Liver (tissue), 2 donors: ENCODE measurements around the gene H2BK1.

Source experiments
- CTCF ChIP-seq: fragments of 150-350 bp; IDR thresholded peaks from 2 replicates; pipeline ENCODE4 v1.5.1; 2017; ENCODE audit warnings: improper control_type of control experiment, low read depth, low read length; ENCODE audit not compliant: missing input control
- MAX ChIP-seq: IDR thresholded peaks from 2 replicates; pipeline ENCODE4 v1.6.1; 2016; ENCODE audit warnings: antibody characterized with exemption
- donor health status: healthy.

GRCh38 chr7:151211155-151211772, 976 bp upstream of the H2BK1 start:
- TF ChIP-seq CTCF (no peak), MAX (no peak)
